ENCODE data around the gene ZNF804A. TPM values are rescaled to one million over a fixed set of nuclear protein-coding genes. Genes with fewer than 3 reads are reported as not detected.

Gene ZNF804A
- total RNA-seq, 2 experiments from 2014 or later, result not detected

DNA sequence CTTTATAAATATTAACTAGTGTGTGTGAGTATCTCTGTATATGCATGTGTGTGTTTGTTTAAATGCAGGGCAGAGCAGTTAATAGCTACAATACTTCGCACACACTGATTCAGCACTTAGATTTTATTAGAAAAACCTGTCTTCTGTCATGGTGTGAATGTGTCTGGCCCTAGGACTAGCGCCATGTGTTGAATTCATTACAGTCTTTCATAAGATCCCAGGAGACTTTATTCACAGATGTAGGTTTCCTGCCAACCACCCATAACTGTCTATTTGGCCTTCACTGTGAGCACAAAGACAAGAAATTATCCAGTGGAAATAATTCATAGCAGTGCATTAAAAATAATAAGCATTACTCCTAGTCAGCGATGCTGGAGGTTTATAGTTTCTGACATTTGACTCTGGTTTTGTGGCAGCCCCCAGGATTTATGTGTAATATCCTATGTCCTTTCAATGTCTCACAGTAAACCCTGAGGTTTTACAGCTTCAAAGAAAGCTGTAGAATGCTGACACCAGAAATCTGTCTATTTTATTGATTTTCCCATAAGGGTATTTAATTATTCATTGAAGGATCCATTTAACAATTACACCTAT, 93.9 kb downstream of the ZNF804A start:
- Mint-ChIP-seq H3K9me3 (no peaks in the 10 kb centered on the region), H3K27me3 (no peaks in the 10 kb centered on the region), H3K36me3 (ENCODE audit: low read depth) (no peaks in the 10 kb centered on the region), H3K27ac (no peak overlapping the region), H3K4me3 (no peak overlapping the region), H3K4me1 (ENCODE audit: low read depth) (no peaks in the 10 kb centered on the region)
- intact Hi-C loops (cut with micrococcal nuclease), result no loop called here
- no peak for DNase-seq
- POLR2A ChIA-PET, result no interaction called here
- ATAC-seq, result no peak
- TF ChIP-seq, protein P1, sequence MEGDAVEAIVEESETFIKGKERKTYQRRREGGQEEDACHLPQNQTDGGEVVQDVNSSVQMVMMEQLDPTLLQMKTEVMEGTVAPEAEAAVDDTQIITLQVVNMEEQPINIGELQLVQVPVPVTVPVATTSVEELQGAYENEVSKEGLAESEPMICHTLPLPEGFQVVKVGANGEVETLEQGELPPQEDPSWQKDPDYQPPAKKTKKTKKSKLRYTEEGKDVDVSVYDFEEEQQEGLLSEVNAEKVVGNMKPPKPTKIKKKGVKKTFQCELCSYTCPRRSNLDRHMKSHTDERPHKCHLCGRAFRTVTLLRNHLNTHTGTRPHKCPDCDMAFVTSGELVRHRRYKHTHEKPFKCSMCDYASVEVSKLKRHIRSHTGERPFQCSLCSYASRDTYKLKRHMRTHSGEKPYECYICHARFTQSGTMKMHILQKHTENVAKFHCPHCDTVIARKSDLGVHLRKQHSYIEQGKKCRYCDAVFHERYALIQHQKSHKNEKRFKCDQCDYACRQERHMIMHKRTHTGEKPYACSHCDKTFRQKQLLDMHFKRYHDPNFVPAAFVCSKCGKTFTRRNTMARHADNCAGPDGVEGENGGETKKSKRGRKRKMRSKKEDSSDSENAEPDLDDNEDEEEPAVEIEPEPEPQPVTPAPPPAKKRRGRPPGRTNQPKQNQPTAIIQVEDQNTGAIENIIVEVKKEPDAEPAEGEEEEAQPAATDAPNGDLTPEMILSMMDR (IDR thresholded peaks at IDR 0.05), result no peak
- CTCF ChIA-PET, result no interaction called here

GRCh38 chr2:184696644-184697043, 98.3 kb downstream of the ZNF804A start:
- TF ChIP-seq, protein P1 (IDR thresholded peaks at IDR 0.05), result no peak
- intact Hi-C loops (cut with micrococcal nuclease), result no loop called here
- Mint-ChIP-seq H3K4me1 (ENCODE audit: low read depth) (no peaks in the 10 kb centered on the region), H3K4me3 (no peak overlapping the region), H3K9me3 (no peaks in the 10 kb centered on the region), H3K36me3 (ENCODE audit: low read depth) (no peaks in the 10 kb centered on the region), H3K27ac (no peak overlapping the region), H3K27me3 (no peaks in the 10 kb centered on the region)
- no peak for DNase-seq
- ChIA-PET CTCF (no interaction called here), POLR2A (no interaction called here)
- no peak for ATAC-seq

DNA sequence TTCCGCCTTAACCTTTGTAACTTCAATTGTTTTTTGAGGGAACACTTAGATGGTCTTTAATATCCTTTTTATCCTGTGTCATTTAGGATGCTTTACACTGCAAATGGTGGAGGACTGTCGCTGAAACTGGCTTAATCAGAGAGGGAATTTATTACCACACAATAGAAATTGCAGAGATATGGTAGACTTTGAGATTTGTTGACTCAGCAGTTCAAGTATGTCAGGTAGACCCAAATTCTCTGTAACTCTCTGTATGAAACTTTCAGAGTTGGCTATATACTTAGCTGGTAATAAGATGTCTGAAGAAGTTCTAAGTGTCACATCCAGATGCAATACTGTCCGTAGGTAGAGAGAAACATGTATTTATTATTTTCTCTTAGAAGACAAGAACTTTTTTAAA, 100.1 kb downstream of the ZNF804A start:
- Mint-ChIP-seq H3K27me3 (no peaks in the 10 kb centered on the region), H3K9me3 (no peaks in the 10 kb centered on the region), H3K4me3 (no peak overlapping the region), H3K27ac (no peak overlapping the region), H3K4me1 (ENCODE audit: low read depth) (no peaks in the 10 kb centered on the region), H3K36me3 (ENCODE audit: low read depth) (no peaks in the 10 kb centered on the region)
- intact Hi-C loops (cut with micrococcal nuclease), result no loop called here
- ChIA-PET CTCF (no interaction called here), POLR2A (no interaction called here)
- DNase-seq (no peak), ATAC-seq (no peak)
- TF ChIP-seq, protein P1 (IDR thresholded peaks at IDR 0.05), result no peak

GRCh38 chr2:184721881-184722280, 123.6 kb downstream of the ZNF804A start:
- CTCF ChIA-PET, result no interaction called here
- POLR2A ChIA-PET, result no interaction called here
- intact Hi-C loops (cut with micrococcal nuclease), result no loop called here

GRCh38 chr2:184727813-184728212, 129.5 kb downstream of the ZNF804A start:
- Mint-ChIP-seq H3K9me3 (peaks cover 4% of the 10 kb centered on the region), H3K36me3 (ENCODE audit: low read depth) (no peaks in the 10 kb centered on the region), H3K4me1 (ENCODE audit: low read depth) (no peaks in the 10 kb centered on the region), H3K27ac (no peak overlapping the region), H3K27me3 (no peaks in the 10 kb centered on the region), H3K4me3 (no peak overlapping the region)
- ChIA-PET POLR2A (no interaction called here), CTCF (no interaction called here)
- TF ChIP-seq, protein P1 (IDR thresholded peaks at IDR 0.05), result no peak
- intact Hi-C loops (cut with micrococcal nuclease), result no loop called here
- ATAC-seq (no peak), DNase-seq (no peak)

More at GRCh38 chr2:184721881-184722280, 123.6 kb downstream of the ZNF804A start:
- H3K27ac Mint-ChIP-seq, result no peak overlapping the region
- no peaks in the 10 kb centered on the region for H3K36me3 Mint-ChIP-seq (ENCODE audit: low read depth)
- DNase-seq (no peak), ATAC-seq (no peak)
- H3K4me3 Mint-ChIP-seq, result no peak overlapping the region
- TF ChIP-seq, protein P1 (IDR thresholded peaks at IDR 0.05), result no peak
- no peaks in the 10 kb centered on the region for H3K4me1 Mint-ChIP-seq (ENCODE audit: low read depth)
- H3K9me3 Mint-ChIP-seq, result peaks cover 4% of the 10 kb centered on the region
- H3K27me3 Mint-ChIP-seq, result no peaks in the 10 kb centered on the region
